Measurements from ENCODE around the gene EMILIN3. TPM values are rescaled to one million over a fixed set of nuclear protein-coding genes. Genes with fewer than 3 reads are reported as not detected.

Gene EMILIN3
- total and polyA plus RNA-seq, 2 of the 4 experiments (the other 2 are of a cell fraction), result under 0.01 to 0.07 TPM

GRCh38 chr20:41345729-41346067 is 20.9 kb downstream of the EMILIN3 start:
- no peak overlapping the region for H2AK9ac ChIP-seq (replicated peaks; ENCODE audit: low read depth, low read length, poor library complexity)
- H3K4me1 ChIP-seq (ENCODE audit: control insufficient read depth, insufficient read depth, low read length), result peaks cover 9% of the 10 kb centered on the region; the same call in 1 of the 2 replicates
- H2BK20ac ChIP-seq (ENCODE audit: low read depth, low read length), result no peak overlapping the region
- intact Hi-C loops (cut with micrococcal nuclease), result loop anchor here (10.0 kb wide), 1 partner anchor 349 kb away; no protein-coding TSS in a partner anchor
- dilution Hi-C loops (cut with HindIII; ENCODE audit: low sequenced_read_pairs, unreplicated experiment), result no loop called here
- no peak for ATAC-seq (ENCODE audit: low read depth)
- H2BK15ac ChIP-seq (ENCODE audit: low read depth, low read length), result no peak overlapping the region
- no peaks in the 10 kb centered on the region for H3K9me3 ChIP-seq (ENCODE audit: control insufficient read depth, insufficient read depth, low read length)
- no peak for TF ChIP-seq RAD21 (IDR thresholded peaks at IDR 0.05; ENCODE audit: low read length)
- no peak for TF ChIP-seq POLR2A (IDR thresholded peaks at IDR 0.05; ENCODE audit: low read depth, low read length)
- TF ChIP-seq MXI1 (IDR thresholded peaks at IDR 0.05; ENCODE audit: borderline replicate concordance, low read depth, low read length), result no peak
- TF ChIP-seq NFE2L2 (IDR thresholded peaks at IDR 0.05; ENCODE audit: low read depth, low read length), result no peak
- TF ChIP-seq FOS (IDR thresholded peaks at IDR 0.05; ENCODE audit: low read depth, low read length), result no peak
- no peak for TF ChIP-seq USF2 (IDR thresholded peaks at IDR 0.05; ENCODE audit: low read depth, low read length)
- no peak for TF ChIP-seq ELK1 (IDR thresholded peaks at IDR 0.05; ENCODE audit: borderline replicate concordance, low read depth, low read length)
- TF ChIP-seq SMC3 (IDR thresholded peaks at IDR 0.05; ENCODE audit: low read depth, low read length), result no peak
- no peak for TF ChIP-seq CTCF (conservative IDR thresholded peaks at IDR 0.05; ENCODE audit: low read depth, low read length)
- TF ChIP-seq MAFK (IDR thresholded peaks at IDR 0.05; ENCODE audit: low read depth, low read length), result no peak
- TF ChIP-seq RFX5 (IDR thresholded peaks at IDR 0.05; ENCODE audit: low read depth, low read length), result no peak
- no peak for DNase-seq
- H3K79me1 ChIP-seq (ENCODE audit: low read depth in 1 of 2, low read length in 2 of 2), result peaks cover 0 to 6% of the 10 kb centered on the region in 2 experiments; a peak in 1 of 4 replicates
- H2BK120ac ChIP-seq (ENCODE audit: low read depth, low read length), result no peak overlapping the region
- no peaks in the 10 kb centered on the region for H4K20me1 ChIP-seq (ENCODE audit: insufficient read depth, low read length)
- H3K27ac ChIP-seq (ENCODE audit: insufficient read depth, low read length), result no peak overlapping the region
- H4K91ac ChIP-seq (ENCODE audit: insufficient read depth, low read depth, low read length), result no peak overlapping the region
- H4K5ac ChIP-seq (ENCODE audit: low read depth, low read length), result no peak overlapping the region
- H3K4me2 ChIP-seq (ENCODE audit: low read depth, low read length), result no peak overlapping the region
- H3K27me3 ChIP-seq (ENCODE audit: control insufficient read depth, insufficient read depth, low read length), result no peaks in the 10 kb centered on the region
- BruUV-seq (replicated peaks), result no TSS peak
- no peaks in the 10 kb centered on the region; the same call in 1 of the 2 replicates for H3K9me1 ChIP-seq (ENCODE audit: insufficient read depth, low read length)
- no peak overlapping the region for H3K23ac ChIP-seq (ENCODE audit: low read depth, low read length)
- no peak overlapping the region for H2BK5ac ChIP-seq (ENCODE audit: low read depth, low read length, poor library complexity, severe bottlenecking)
- no peak overlapping the region for H4K8ac ChIP-seq (ENCODE audit: low read depth in 2 of 2, low read length in 2 of 2)
- H2AFZ ChIP-seq (replicated peaks; ENCODE audit: low read length, poor library complexity), result no peak overlapping the region
- no peak overlapping the region for H3K56ac ChIP-seq (ENCODE audit: extremely low read depth, insufficient read depth, low read length)
- H3K4me3 ChIP-seq (ENCODE audit: insufficient read depth, low read depth, low read length), result no peak overlapping the region
- H2AK5ac ChIP-seq (ENCODE audit: low read depth, low read length), result no peak overlapping the region
- 100% methylated on average over 2 of the region's 17 CpGs; no CpG with 5 or more reads in 1 of the 2 experiments for WGBS, 2 experiments (ENCODE audit: extremely low coverage in 2 of 2, insufficient read length in 1 of 2)
- ChIA-PET POLR2A (ENCODE audit: unreplicated experiment) (no interaction called here), CTCF (interaction anchor here (1.0 to 1.3 kb wide), 2 partner anchors 16 to 173 kb away, joined by 3 to 5 read pairs; no protein-coding TSS in a partner anchor)
- no peaks in the 10 kb centered on the region; the same call in 1 of the 2 replicates for H3K36me3 ChIP-seq (ENCODE audit: control insufficient read depth, insufficient read depth, low read length)
- H3K9ac ChIP-seq (ENCODE audit: low read depth, low read length), result no peak overlapping the region
- no peak overlapping the region for H3K4ac ChIP-seq (ENCODE audit: low read depth, low read length)
- in situ Hi-C loops (cut with MboI; ENCODE audit: low sequenced_read_pairs), result loop anchor here (10.0 kb wide), 1 partner anchor 371 kb away; no protein-coding TSS in a partner anchor
- H3K14ac ChIP-seq (replicated peaks; ENCODE audit: low read depth, low read length), result no peak overlapping the region
- no peak overlapping the region for H3K18ac ChIP-seq (ENCODE audit: low read depth, low read length)

Measured in IMR-90 (cell line).